Astrocyte (in vitro differentiated cells and primary cell): ENCODE data around the gene TMIGD2.

Experiments
- EZH2 ChIP-seq: IDR thresholded peaks from 2 replicates; pipeline ENCODE4 v1.6.1; 2012; ENCODE audit warnings: mild to moderate bottlenecking, low read length, inconsistent platforms; ENCODE audit not compliant: insufficient read depth
- TF ChIP-seq, protein P1 (sequence below): IDR thresholded peaks from 2 replicates; pipeline ENCODE4 v1.5.1; 2011; ENCODE audit warnings: low read depth, mild to moderate bottlenecking, inconsistent platforms, low read length, moderate library complexity; ENCODE audit not compliant: insufficient read depth

DNA sequence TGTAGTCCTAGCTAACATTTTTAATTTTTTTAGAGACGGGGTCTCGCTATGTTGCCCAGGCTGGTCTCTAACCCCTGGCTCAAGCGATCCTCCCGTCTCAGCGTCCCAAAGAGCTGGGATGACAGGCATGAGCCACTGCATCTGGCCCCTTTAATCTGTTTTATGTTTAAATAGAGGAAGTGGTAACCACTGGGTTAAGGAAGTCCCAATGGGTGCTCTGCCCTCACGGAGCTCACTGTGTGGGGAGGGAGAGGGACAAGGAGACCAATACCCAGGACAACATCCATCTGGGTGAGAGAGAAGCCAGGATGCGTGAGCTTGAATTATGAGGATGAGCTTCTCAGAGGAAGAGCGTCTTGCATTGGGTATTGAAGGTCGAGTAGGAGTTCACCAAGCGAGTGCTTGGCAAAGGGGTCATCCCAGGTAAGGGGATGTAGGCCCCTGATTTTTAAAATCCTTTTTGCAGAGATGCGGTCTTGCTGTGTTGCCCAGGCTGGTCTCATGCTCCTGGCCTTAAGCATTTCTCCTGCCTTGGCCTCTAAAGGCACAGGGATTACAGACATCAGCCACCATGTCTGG, 41.5 kb downstream of the TMIGD2 start:
- TF ChIP-seq, protein P1, sequence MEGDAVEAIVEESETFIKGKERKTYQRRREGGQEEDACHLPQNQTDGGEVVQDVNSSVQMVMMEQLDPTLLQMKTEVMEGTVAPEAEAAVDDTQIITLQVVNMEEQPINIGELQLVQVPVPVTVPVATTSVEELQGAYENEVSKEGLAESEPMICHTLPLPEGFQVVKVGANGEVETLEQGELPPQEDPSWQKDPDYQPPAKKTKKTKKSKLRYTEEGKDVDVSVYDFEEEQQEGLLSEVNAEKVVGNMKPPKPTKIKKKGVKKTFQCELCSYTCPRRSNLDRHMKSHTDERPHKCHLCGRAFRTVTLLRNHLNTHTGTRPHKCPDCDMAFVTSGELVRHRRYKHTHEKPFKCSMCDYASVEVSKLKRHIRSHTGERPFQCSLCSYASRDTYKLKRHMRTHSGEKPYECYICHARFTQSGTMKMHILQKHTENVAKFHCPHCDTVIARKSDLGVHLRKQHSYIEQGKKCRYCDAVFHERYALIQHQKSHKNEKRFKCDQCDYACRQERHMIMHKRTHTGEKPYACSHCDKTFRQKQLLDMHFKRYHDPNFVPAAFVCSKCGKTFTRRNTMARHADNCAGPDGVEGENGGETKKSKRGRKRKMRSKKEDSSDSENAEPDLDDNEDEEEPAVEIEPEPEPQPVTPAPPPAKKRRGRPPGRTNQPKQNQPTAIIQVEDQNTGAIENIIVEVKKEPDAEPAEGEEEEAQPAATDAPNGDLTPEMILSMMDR, result no peak
- TF ChIP-seq EZH2, result no peak
